ENCODE results near the gene BPIFA1. TPM values are rescaled to one million over a fixed set of nuclear protein-coding genes. Genes with fewer than 3 reads are reported as not detected.
A peak's percentile ranks its signal among the peaks of the same experiment; 100 is the strongest.

Gene BPIFA1
- total RNA-seq (not detected), polyA plus RNA-seq (ENCODE audit: insufficient read depth in 1 of 8, insufficient read length in 8 of 8, low replicate concordance in 1 of 8) (not detected)
- long read RNA-seq, donor 1, result 0 reads
- long read RNA-seq, donor 2, result 0 reads
- long read RNA-seq, donor 3, result 0 reads
- long read RNA-seq, donor 4, result 0 reads
- long read RNA-seq, donor 5, result 0 reads
- long read RNA-seq, donor 6, result 0 reads
- long read RNA-seq, donor 7, result 0 reads
- long read RNA-seq, donor 8, result 0 reads
- long read RNA-seq, donor 9, result 0 reads
- long read RNA-seq, donor 10, result 0 reads
- long read RNA-seq, donor 11, result 0 reads

DNA sequence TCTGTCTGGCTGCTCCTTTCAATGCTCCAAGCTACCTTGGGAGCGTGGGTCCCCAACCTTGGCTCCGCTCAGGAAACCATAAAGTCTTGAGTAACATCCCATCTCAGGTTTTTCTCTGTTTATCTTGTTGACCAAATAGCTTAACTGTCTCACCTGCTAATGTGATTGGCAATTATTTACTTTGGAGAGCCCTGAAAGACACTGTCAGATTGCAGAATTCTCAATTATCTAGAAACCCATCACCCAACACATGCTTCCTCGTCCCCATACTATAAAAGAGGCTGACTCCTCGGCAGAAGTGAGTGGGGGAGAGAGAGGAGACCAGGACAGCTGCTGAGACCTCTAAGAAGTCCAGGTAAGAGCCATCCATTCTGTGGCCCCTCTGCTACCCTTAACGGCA lies at the start of gene BPIFA1:
TSS of gene BPIFA1 (plus strand) at position 301 of the 400 bp plus-strand sequence. CDS start 1,716 bp downstream, outside the sequence.
- no peak for DNase-seq
- no peak within 1 kb of the TSS for H3K4me3 ChIP-seq (ENCODE audit: low read length)
- no peaks in the 10 kb centered on the region for H3K9me3 ChIP-seq (replicated peaks; ENCODE audit: control insufficient read depth, low read depth, low read length)
- no peaks in the 10 kb centered on the region for H3K4me1 ChIP-seq (ENCODE audit: control insufficient read depth, insufficient read depth, low read length)
- H3K27ac ChIP-seq (ENCODE audit: low read length), result no peak within 1 kb of the TSS
- H3K27me3 ChIP-seq (ENCODE audit: control insufficient read depth, insufficient read depth, low read length), result peaks cover 14% of the 10 kb centered on the region
- H3K36me3 ChIP-seq (ENCODE audit: control insufficient read depth, insufficient read depth, low read length), result no peaks in the 10 kb centered on the region
- whole genome bisulfite sequencing (ENCODE audit: insufficient coverage), result 90% methylated on average over 2 of the region's 5 CpGs

- Histone ChIP-seq H3K9me3 (replicated peaks; ENCODE audit: control insufficient read depth, low read depth, low read length) (peaks cover 2% of the 10 kb centered on the region), H3K27me3 (ENCODE audit: control insufficient read depth, insufficient read depth, low read length) (no peaks in the 10 kb centered on the region), H3K4me3 (ENCODE audit: low read length) (no peak overlapping the region), H3K27ac (ENCODE audit: low read length) (no peak overlapping the region), H3K4me1 (ENCODE audit: control insufficient read depth, insufficient read depth, low read length) (no peaks in the 10 kb centered on the region), H3K36me3 (ENCODE audit: control insufficient read depth, insufficient read depth, low read length) (no peaks in the 10 kb centered on the region)
- DNase-seq, result no peak
- 80% methylated on average over 1 of the region's 4 CpGs for WGBS (ENCODE audit: insufficient coverage)
Observed at GRCh38 chr20:33187491-33187890, 48.3 kb upstream of the BPIFA1 start.

DNA sequence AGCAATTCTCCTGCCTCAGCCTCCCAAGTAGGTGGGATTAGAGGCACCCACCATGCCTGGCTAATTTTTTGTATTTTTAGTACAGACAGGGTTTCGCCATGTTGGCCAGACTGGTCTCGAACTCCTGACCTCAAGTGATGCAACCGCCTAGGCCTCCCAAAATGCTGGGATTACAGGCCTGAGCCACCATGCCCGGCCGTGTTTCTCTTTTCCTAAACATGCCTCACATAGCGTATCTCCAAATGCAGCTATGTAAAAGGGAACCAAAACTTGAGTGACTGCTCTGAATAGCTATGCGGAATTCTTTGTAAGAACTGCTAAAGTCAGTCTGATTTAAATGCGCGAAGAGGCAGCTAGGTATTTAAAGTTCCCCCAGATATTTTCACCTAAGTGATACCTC lies 47.4 kb upstream of the BPIFA1 start:
- Histone ChIP-seq H3K4me1 (ENCODE audit: control insufficient read depth, insufficient read depth, low read length) (no peaks in the 10 kb centered on the region), H3K27me3 (ENCODE audit: control insufficient read depth, insufficient read depth, low read length) (no peaks in the 10 kb centered on the region), H3K4me3 (ENCODE audit: low read length) (no peak overlapping the region), H3K9me3 (replicated peaks; ENCODE audit: control insufficient read depth, low read depth, low read length) (no peaks in the 10 kb centered on the region), H3K27ac (ENCODE audit: low read length) (no peak overlapping the region), H3K36me3 (ENCODE audit: control insufficient read depth, insufficient read depth, low read length) (no peaks in the 10 kb centered on the region)
- DNase-seq, result no peak
- WGBS (ENCODE audit: insufficient coverage), result 72% methylated on average over 5 of the region's 9 CpGs

- DNase-seq, result no peak
- Histone ChIP-seq H3K9me3 (replicated peaks; ENCODE audit: control insufficient read depth, low read depth, low read length) (no peaks in the 10 kb centered on the region), H3K4me3 (ENCODE audit: low read length) (no peak overlapping the region), H3K4me1 (ENCODE audit: control insufficient read depth, insufficient read depth, low read length) (no peaks in the 10 kb centered on the region), H3K27me3 (ENCODE audit: control insufficient read depth, insufficient read depth, low read length) (no peaks in the 10 kb centered on the region), H3K36me3 (ENCODE audit: control insufficient read depth, insufficient read depth, low read length) (no peaks in the 10 kb centered on the region), H3K27ac (ENCODE audit: low read length) (no peak overlapping the region)
- 43% methylated on average over 1 of the region's 3 CpGs for WGBS (ENCODE audit: insufficient coverage)
Observed at GRCh38 chr20:33191484-33191883, 44.3 kb upstream of the BPIFA1 start.

- no CpG with 5 or more reads among the region's 1 CpG for WGBS (ENCODE audit: insufficient coverage)
- DNase-seq, result no peak
- no peaks in the 10 kb centered on the region for H3K27me3 ChIP-seq (ENCODE audit: control insufficient read depth, insufficient read depth, low read length)
- H3K4me3 ChIP-seq (ENCODE audit: low read length), result no peak overlapping the region
- H3K4me1 ChIP-seq (ENCODE audit: control insufficient read depth, insufficient read depth, low read length), result no peaks in the 10 kb centered on the region
- no peaks in the 10 kb centered on the region for H3K9me3 ChIP-seq (replicated peaks; ENCODE audit: control insufficient read depth, low read depth, low read length)
- no peak overlapping the region for H3K27ac ChIP-seq (ENCODE audit: low read length)
- no peaks in the 10 kb centered on the region for H3K36me3 ChIP-seq (ENCODE audit: control insufficient read depth, insufficient read depth, low read length)
Observed at GRCh38 chr20:33191955-33192354, 43.8 kb upstream of the BPIFA1 start.

DNA sequence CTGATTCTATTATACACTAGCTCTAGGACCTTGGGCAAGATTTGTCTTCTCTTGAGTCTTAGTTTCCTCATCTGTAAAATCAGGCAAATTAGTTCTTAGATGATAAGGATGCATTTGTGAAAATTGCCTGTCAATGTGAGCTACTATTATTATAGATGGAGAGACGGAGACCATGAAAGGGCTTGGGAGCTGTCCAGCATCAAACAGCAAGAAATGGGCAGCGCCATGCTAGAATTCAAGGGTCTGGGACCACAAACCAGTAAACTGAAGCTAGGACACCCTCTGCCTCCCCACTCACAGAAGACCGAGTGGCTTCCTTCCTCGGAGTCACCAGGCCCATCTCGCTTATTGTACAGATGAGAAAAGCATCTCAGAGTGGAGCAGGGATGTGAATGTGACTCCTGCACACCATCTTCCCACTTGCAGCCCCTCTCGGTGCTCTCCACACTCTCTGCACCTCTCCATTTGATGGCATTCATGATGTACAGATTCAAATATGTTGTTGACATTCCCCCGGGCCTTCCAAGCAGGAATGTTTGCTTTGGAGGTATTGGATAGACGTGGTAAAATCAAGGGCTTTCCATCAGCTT lies 42.8 kb upstream of the BPIFA1 start:
- Histone ChIP-seq H3K36me3 (ENCODE audit: control insufficient read depth, insufficient read depth, low read length) (no peaks in the 10 kb centered on the region), H3K9me3 (replicated peaks; ENCODE audit: control insufficient read depth, low read depth, low read length) (no peaks in the 10 kb centered on the region), H3K27ac (ENCODE audit: low read length) (no peak overlapping the region), H3K27me3 (ENCODE audit: control insufficient read depth, insufficient read depth, low read length) (no peaks in the 10 kb centered on the region), H3K4me3 (ENCODE audit: low read length) (no peak overlapping the region), H3K4me1 (ENCODE audit: control insufficient read depth, insufficient read depth, low read length) (no peaks in the 10 kb centered on the region)
- WGBS (ENCODE audit: insufficient coverage), result 53% methylated on average over 2 of the region's 8 CpGs
- no peak for DNase-seq

- no peaks in the 10 kb centered on the region for H3K4me1 ChIP-seq (ENCODE audit: control insufficient read depth, insufficient read depth, low read length)
- no peak overlapping the region for H3K27ac ChIP-seq (ENCODE audit: low read length)
- no peaks in the 10 kb centered on the region for H3K9me3 ChIP-seq (replicated peaks; ENCODE audit: control insufficient read depth, low read depth, low read length)
- WGBS (ENCODE audit: insufficient coverage), result 82% methylated on average over 2 of the region's 3 CpGs
- no peak overlapping the region for H3K4me3 ChIP-seq (ENCODE audit: low read length)
- H3K27me3 ChIP-seq (ENCODE audit: control insufficient read depth, insufficient read depth, low read length), result peaks cover 2% of the 10 kb centered on the region
- no peaks in the 10 kb centered on the region for H3K36me3 ChIP-seq (ENCODE audit: control insufficient read depth, insufficient read depth, low read length)
- no peak for DNase-seq
Observed at GRCh38 chr20:33199026-33199425, 36.8 kb upstream of the BPIFA1 start.

- H3K36me3 ChIP-seq (ENCODE audit: control insufficient read depth, insufficient read depth, low read length), result no peaks in the 10 kb centered on the region
- H3K4me3 ChIP-seq (ENCODE audit: low read length), result no peak overlapping the region
- H3K27me3 ChIP-seq (ENCODE audit: control insufficient read depth, insufficient read depth, low read length), result peaks cover 2% of the 10 kb centered on the region
- no CpG with 5 or more reads among the region's 4 CpGs for WGBS (ENCODE audit: insufficient coverage)
- no peak overlapping the region for H3K27ac ChIP-seq (ENCODE audit: low read length)
- DNase-seq, result no peak
- no peaks in the 10 kb centered on the region for H3K9me3 ChIP-seq (replicated peaks; ENCODE audit: control insufficient read depth, low read depth, low read length)
- H3K4me1 ChIP-seq (ENCODE audit: control insufficient read depth, insufficient read depth, low read length), result no peaks in the 10 kb centered on the region
Observed at GRCh38 chr20:33202451-33202850, 33.3 kb upstream of the BPIFA1 start.

DNA sequence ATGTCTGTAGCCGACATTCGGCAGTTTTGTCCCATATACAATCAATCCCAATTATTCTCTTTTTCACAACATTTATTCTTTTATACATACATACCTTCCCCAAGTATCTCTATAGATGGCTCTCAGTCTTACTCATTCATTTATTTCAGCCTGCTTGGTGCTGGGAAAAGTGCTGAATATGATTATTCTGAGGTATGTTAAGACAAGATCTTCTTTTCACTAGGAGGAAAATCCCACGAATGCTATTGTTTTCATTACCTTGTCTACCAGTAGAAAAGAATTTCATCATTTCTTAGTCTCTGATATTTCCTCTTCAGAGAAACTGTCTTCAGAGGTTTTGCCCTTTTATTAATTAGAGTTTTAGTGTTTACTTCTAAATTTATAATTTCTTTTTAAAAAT lies 32.4 kb upstream of the BPIFA1 start:
- DNase-seq, result no peak
- no peaks in the 10 kb centered on the region for H3K9me3 ChIP-seq (replicated peaks; ENCODE audit: control insufficient read depth, low read depth, low read length)
- no peak overlapping the region for H3K27ac ChIP-seq (ENCODE audit: low read length)
- no peak overlapping the region for H3K4me3 ChIP-seq (ENCODE audit: low read length)
- no peaks in the 10 kb centered on the region for H3K4me1 ChIP-seq (ENCODE audit: control insufficient read depth, insufficient read depth, low read length)
- no peaks in the 10 kb centered on the region for H3K36me3 ChIP-seq (ENCODE audit: control insufficient read depth, insufficient read depth, low read length)
- peaks cover 2% of the 10 kb centered on the region for H3K27me3 ChIP-seq (ENCODE audit: control insufficient read depth, insufficient read depth, low read length)
- 95% methylated on average over 2 of the region's 3 CpGs for WGBS (ENCODE audit: insufficient coverage)

- Histone ChIP-seq H3K4me3 (ENCODE audit: low read length) (no peak overlapping the region), H3K27ac (ENCODE audit: low read length) (no peak overlapping the region), H3K27me3 (ENCODE audit: control insufficient read depth, insufficient read depth, low read length) (no peaks in the 10 kb centered on the region), H3K36me3 (ENCODE audit: control insufficient read depth, insufficient read depth, low read length) (no peaks in the 10 kb centered on the region), H3K9me3 (replicated peaks; ENCODE audit: control insufficient read depth, low read depth, low read length) (no peaks in the 10 kb centered on the region), H3K4me1 (ENCODE audit: control insufficient read depth, insufficient read depth, low read length) (no peaks in the 10 kb centered on the region)
- WGBS (ENCODE audit: insufficient coverage), result 0% methylated on average over 4 of the region's 13 CpGs
- DNase-seq, result peak; percentile 84
Observed at GRCh38 chr20:33209789-33210188, 26.0 kb upstream of the BPIFA1 start.
